SK-N-SH treated with all-trans-retinoic acid at 6 μM for 48 hours (cell line): ENCODE results near the gene RNPEPL1.
A peak's percentile ranks its signal among the peaks of the same experiment; 100 is the strongest.

ENCODE experiments used
- ATAC-seq: fragments of 200-7000 bp; cut with Tn5 transposase; 3 replicates; pipeline ENCODE4 v1.9.1; 2020; ENCODE audit warnings: mild to moderate bottlenecking, moderate library complexity
- ARNTL ChIP-seq: fragments of 450-650 bp; formaldehyde crosslinking; IDR thresholded peaks from 2 replicates; pipeline ENCODE4 v1.5.0; 2020; ENCODE audit warnings: low read depth, mild to moderate bottlenecking, moderate library complexity, borderline replicate concordance
- BACH2 ChIP-seq: fragments of 250-450 bp; sonication (Bioruptor Pico); IDR thresholded peaks from 2 replicates; pipeline ENCODE4 v1.9.0; 2021; ENCODE audit warnings: mild to moderate bottlenecking, borderline replicate concordance
- CREB5 ChIP-seq: fragments of 250-450 bp; sonication (Bioruptor Pico); IDR thresholded peaks from 2 replicates; pipeline ENCODE4 v1.5.1; 2020; ENCODE audit warnings: low read depth, mild to moderate bottlenecking, moderate library complexity
- CSDC2 ChIP-seq: fragments of 250-450 bp; sonication (Bioruptor Pico); IDR thresholded peaks from 2 replicates; pipeline ENCODE4 v1.5.0; 2020; ENCODE audit warnings: mild to moderate bottlenecking, moderate library complexity
- GLIS3 ChIP-seq: fragments of 250-450 bp; sonication (Bioruptor Pico); IDR thresholded peaks from 2 replicates; pipeline ENCODE4 v1.5.0; 2020; ENCODE audit warnings: mild to moderate bottlenecking, moderate library complexity
- PATZ1 ChIP-seq: fragments of 250-450 bp; sonication (Bioruptor Pico); IDR thresholded peaks from 2 replicates; pipeline ENCODE4 v1.8.0; 2020; ENCODE audit warnings: mild to moderate bottlenecking, moderate library complexity, borderline replicate concordance
- PPARA ChIP-seq: fragments of 250-450 bp; sonication (Bioruptor Pico); IDR thresholded peaks from 2 replicates; pipeline ENCODE4 v1.5.0; 2020; ENCODE audit warnings: mild to moderate bottlenecking, borderline replicate concordance
- RARB ChIP-seq: fragments of 250-450 bp; sonication (Bioruptor Pico); IDR thresholded peaks from 2 replicates; pipeline ENCODE4 v1.8.0; 2021; ENCODE audit warnings: mild to moderate bottlenecking, moderate library complexity
- SNAI2 ChIP-seq: fragments of 250-450 bp; sonication (Bioruptor Pico); IDR thresholded peaks from 2 replicates; pipeline ENCODE4 v1.5.0; 2020; ENCODE audit warnings: mild to moderate bottlenecking, moderate library complexity
- TCF4 ChIP-seq: fragments of 250-450 bp; sonication (Bioruptor Pico); IDR thresholded peaks from 2 replicates; pipeline ENCODE4 v1.8.0; 2021; ENCODE audit warnings: mild to moderate bottlenecking, moderate library complexity, borderline replicate concordance
- TOX ChIP-seq: fragments of 250-450 bp; sonication (Bioruptor Pico); IDR thresholded peaks from 2 replicates; pipeline ENCODE4 v1.8.0; 2021; ENCODE audit warnings: mild to moderate bottlenecking, moderate library complexity, borderline replicate concordance
- TSHZ2 ChIP-seq: fragments of 250-450 bp; sonication (Bioruptor Pico); IDR thresholded peaks from 2 replicates; pipeline ENCODE4 v1.5.0; 2020; ENCODE audit warnings: mild to moderate bottlenecking, moderate library complexity
- ZC3H10 ChIP-seq: fragments of 250-450 bp; sonication (Bioruptor Pico); IDR thresholded peaks from 2 replicates; pipeline ENCODE4 v1.5.1; 2021; ENCODE audit warnings: mild to moderate bottlenecking, moderate library complexity
- ZFP30 ChIP-seq: fragments of 450-650 bp; formaldehyde crosslinking; IDR thresholded peaks from 2 replicates; pipeline ENCODE4 v1.5.0; 2022; ENCODE audit warnings: mild to moderate bottlenecking, moderate library complexity
- ZNF565 ChIP-seq: fragments of 450-650 bp; formaldehyde crosslinking; conservative IDR thresholded peaks from 2 replicates; pipeline ENCODE4 v1.5.0; 2020; ENCODE audit warnings: low read depth, mild to moderate bottlenecking, moderate library complexity
- ZNF8 ChIP-seq: fragments of 450-650 bp; formaldehyde crosslinking; IDR thresholded peaks from 2 replicates; pipeline ENCODE4 v1.5.0; 2020; ENCODE audit warnings: mild to moderate bottlenecking, moderate library complexity
- TF ChIP-seq, protein P1 (sequence below): fragments of 250-450 bp; sonication (Bioruptor Pico); IDR thresholded peaks from 2 replicates; pipeline ENCODE4 v1.8.0; 2021; ENCODE audit warnings: low read depth, mild to moderate bottlenecking, moderate library complexity, borderline replicate concordance
- TF ChIP-seq, protein P2 (sequence below): fragments of 250-450 bp; sonication (Bioruptor Pico); IDR thresholded peaks from 2 replicates; pipeline ENCODE4 v1.5.1; 2021; ENCODE audit warnings: mild to moderate bottlenecking, moderate library complexity

The RNPEPL1 gene

GRCh38 chr2:240567872-240568677, at the start of gene RNPEPL1:
Gene RNPEPL1, plus strand, starts transcription at chr2:240568484. Its CDS starts 103 bp downstream, at chr2:240568587.
- TF ChIP-seq ARNTL (CRISPR knock-in tag) = no peak
- TF ChIP-seq ZNF565 (CRISPR knock-in tag) = no peak
- TF ChIP-seq SNAI2 (CRISPR knock-in tag) = no peak
- TF ChIP-seq ZFP30 (CRISPR knock-in tag) = no peak
- TF ChIP-seq PATZ1 = no peak
- TF ChIP-seq CREB5 (CRISPR knock-in tag) = no peak
- no peak for TF ChIP-seq TSHZ2 (CRISPR knock-in tag)
- TF ChIP-seq PPARA (CRISPR knock-in tag) = no peak
- TF ChIP-seq, protein P1, sequence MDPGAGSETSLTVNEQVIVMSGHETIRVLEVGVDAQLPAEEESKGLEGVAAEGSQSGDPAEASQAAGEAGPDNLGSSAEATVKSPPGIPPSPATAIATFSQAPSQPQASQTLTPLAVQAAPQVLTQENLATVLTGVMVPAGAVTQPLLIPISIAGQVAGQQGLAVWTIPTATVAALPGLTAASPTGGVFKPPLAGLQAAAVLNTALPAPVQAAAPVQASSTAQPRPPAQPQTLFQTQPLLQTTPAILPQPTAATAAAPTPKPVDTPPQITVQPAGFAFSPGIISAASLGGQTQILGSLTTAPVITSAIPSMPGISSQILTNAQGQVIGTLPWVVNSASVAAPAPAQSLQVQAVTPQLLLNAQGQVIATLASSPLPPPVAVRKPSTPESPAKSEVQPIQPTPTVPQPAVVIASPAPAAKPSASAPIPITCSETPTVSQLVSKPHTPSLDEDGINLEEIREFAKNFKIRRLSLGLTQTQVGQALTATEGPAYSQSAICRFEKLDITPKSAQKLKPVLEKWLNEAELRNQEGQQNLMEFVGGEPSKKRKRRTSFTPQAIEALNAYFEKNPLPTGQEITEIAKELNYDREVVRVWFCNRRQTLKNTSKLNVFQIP = no peak
- TF ChIP-seq BACH2 = no peak
- no peak for TF ChIP-seq GLIS3 (CRISPR knock-in tag)
- no peak for TF ChIP-seq ZC3H10 (CRISPR knock-in tag)
- no peak for TF ChIP-seq TCF4 (CRISPR knock-in tag)
- TF ChIP-seq ZNF8 (CRISPR knock-in tag) = no peak
- ATAC-seq = peak; percentile 9

DNA sequence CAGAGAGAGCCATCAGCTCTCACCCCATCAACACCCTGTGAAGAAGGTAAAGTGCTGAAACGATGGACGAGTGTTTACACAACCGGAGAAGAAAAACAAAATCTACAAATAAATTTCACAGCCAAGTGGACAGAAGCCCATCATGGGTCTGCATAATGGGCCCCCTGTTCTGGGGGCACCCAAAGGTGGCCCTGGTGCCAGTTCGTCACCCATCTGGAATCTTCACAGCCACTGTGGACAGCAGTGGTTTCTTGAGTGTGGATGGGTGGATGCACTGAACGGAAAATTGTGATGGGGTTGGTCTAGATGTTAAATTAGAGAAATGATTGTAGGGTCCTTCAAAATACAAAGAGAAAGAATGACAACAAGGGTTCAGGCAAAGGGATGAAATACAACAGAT, 49.3 kb upstream of the RNPEPL1 start:
- no peak for ATAC-seq
- TF ChIP-seq ZNF8 (CRISPR knock-in tag) = no peak
- TF ChIP-seq GLIS3 (CRISPR knock-in tag) = no peak
- TF ChIP-seq CREB5 (CRISPR knock-in tag) = no peak
- TF ChIP-seq, protein P1 = no peak
- TF ChIP-seq, protein P2, sequence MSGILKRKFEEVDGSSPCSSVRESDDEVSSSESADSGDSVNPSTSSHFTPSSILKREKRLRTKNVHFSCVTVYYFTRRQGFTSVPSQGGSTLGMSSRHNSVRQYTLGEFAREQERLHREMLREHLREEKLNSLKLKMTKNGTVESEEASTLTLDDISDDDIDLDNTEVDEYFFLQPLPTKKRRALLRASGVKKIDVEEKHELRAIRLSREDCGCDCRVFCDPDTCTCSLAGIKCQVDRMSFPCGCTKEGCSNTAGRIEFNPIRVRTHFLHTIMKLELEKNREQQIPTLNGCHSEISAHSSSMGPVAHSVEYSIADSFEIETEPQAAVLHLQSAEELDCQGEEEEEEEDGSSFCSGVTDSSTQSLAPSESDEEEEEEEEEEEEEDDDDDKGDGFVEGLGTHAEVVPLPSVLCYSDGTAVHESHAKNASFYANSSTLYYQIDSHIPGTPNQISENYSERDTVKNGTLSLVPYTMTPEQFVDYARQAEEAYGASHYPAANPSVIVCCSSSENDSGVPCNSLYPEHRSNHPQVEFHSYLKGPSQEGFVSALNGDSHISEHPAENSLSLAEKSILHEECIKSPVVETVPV (CRISPR knock-in tag) = no peak
- TF ChIP-seq TOX = no peak
- no peak for TF ChIP-seq CSDC2
- no peak for TF ChIP-seq RARB (CRISPR knock-in tag)
- TF ChIP-seq SNAI2 (CRISPR knock-in tag) = no peak
